Loucy (cell line): Measurements from ENCODE around the gene INPP5D.

Experiments
- H2AFZ ChIP-seq: fragments of 200-600 bp; sonication (generic); 2 replicates; pipeline ENCODE4 v1.6.0; 2016; ENCODE audit warnings: antibody characterized with exemption, mild to moderate bottlenecking, low read length, moderate library complexity
- H3F3A ChIP-seq: fragments of 200-600 bp; 2 replicates; pipeline ENCODE4 v1.6.0; 2016; ENCODE audit warnings: antibody characterized with exemption, low read depth, mild to moderate bottlenecking
- H3K27me3 ChIP-seq: fragments of 200-600 bp; sonication (generic); 2 replicates; pipeline ENCODE4 v1.6.1; 2014; ENCODE audit warnings: low read length, mild to moderate bottlenecking; ENCODE audit not compliant: insufficient read depth, poor library complexity, severe bottlenecking
- H3K36me3 ChIP-seq: fragments of 200-600 bp; sonication (generic); 2 replicates; pipeline ENCODE4 v1.6.1; 2016; ENCODE audit warnings: low read length; ENCODE audit not compliant: insufficient read depth
- H3K4me1 ChIP-seq: fragments of 200-600 bp; sonication (generic); 2 replicates; pipeline ENCODE4 v1.5.1; 2014; ENCODE audit warnings: low read length, mild to moderate bottlenecking; ENCODE audit not compliant: insufficient read depth, poor library complexity, severe bottlenecking
- H3K4me2 ChIP-seq: fragments of 200-600 bp; sonication (generic); 2 replicates; pipeline ENCODE4 v1.6.0; 2014; ENCODE audit warnings: antibody characterized with exemption, low read length, low read depth, mild to moderate bottlenecking; ENCODE audit not compliant: poor library complexity, severe bottlenecking
- H3K4me3 ChIP-seq: fragments of 200-600 bp; sonication (generic); 2 replicates; pipeline ENCODE4 v1.5.1; 2014; ENCODE audit warnings: low read length, mild to moderate bottlenecking, mixed read lengths; ENCODE audit not compliant: poor library complexity, severe bottlenecking
- H3K79me2 ChIP-seq: fragments of 200-600 bp; sonication (generic); 2 replicates; pipeline ENCODE4 v1.6.1; 2014; ENCODE audit warnings: low read length; ENCODE audit not compliant: insufficient read depth
- H3K9ac ChIP-seq: fragments of 200-600 bp; sonication (generic); 2 replicates; pipeline ENCODE4 v1.6.0; 2014; ENCODE audit warnings: mild to moderate bottlenecking, low read depth, low read length, moderate library complexity; ENCODE audit not compliant: poor library complexity, severe bottlenecking
- H3K9me2 ChIP-seq: fragments of 200-600 bp; sonication (generic); replicated peaks from 2 replicates; pipeline ENCODE4 v1.6.1; 2016; ENCODE audit warnings: low read depth, low read length, mixed read lengths
- H3K9me3 ChIP-seq: fragments of 200-600 bp; sonication (generic); 2 replicates; pipeline ENCODE4 v1.6.1; 2014; ENCODE audit warnings: mild to moderate bottlenecking, antibody characterized with exemption, low read length, low read depth; ENCODE audit not compliant: insufficient read depth
- H4K20me1 ChIP-seq: fragments of 200-600 bp; sonication (generic); 2 replicates; pipeline ENCODE4 v1.6.0; 2014; ENCODE audit warnings: antibody characterized with exemption, low read length, mild to moderate bottlenecking; ENCODE audit not compliant: insufficient read depth, poor library complexity, severe bottlenecking
- EZH2phosphoT487 ChIP-seq: fragments of 200-600 bp; IDR thresholded peaks from 2 replicates; pipeline ENCODE4 v1.6.1; 2018; ENCODE audit warnings: antibody characterized with exemption, mild to moderate bottlenecking, moderate library complexity, borderline replicate concordance
- TF ChIP-seq, protein P1 (sequence below): fragments of 200-600 bp; sonication (generic); conservative IDR thresholded peaks from 2 replicates; pipeline ENCODE4 v1.5.1; 2014; ENCODE audit warnings: mild to moderate bottlenecking, antibody characterized with exemption, low read length

Gene INPP5D

DNA sequence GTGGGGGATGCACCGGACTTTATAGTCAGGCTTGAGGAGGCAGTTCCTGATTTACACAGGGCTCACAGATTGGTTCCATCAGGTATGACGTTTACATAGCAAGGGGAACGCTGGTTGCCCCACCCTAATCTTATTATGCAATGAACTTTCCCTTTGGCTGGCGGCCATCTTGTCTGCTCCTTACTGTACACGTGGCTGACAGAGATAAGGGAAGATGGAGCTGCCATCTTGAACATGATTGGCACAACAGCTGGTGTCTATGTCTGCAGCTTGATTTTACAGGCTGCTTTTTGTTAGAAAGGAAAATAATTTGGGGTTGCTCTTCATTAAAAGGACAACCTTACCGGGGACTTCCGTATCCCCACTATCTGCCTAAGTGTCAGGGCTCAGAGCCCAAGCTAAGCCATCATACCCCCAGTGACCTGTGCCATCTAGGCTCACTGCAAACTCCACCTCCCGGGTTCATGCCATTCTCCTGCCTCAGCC, 157.8 kb downstream of the INPP5D start:
- Histone ChIP-seq H3K27me3 (no peaks in the 10 kb centered on the region), H3K4me1 (no peaks in the 10 kb centered on the region), H3K9me2 (no peaks in the 10 kb centered on the region), H4K20me1 (no peaks in the 10 kb centered on the region), H3K9ac (no peak overlapping the region), H3F3A (no peaks in the 10 kb centered on the region), H3K36me3 (no peaks in the 10 kb centered on the region), H2AFZ (no peak overlapping the region), H3K4me2 (no peak overlapping the region), H3K9me3 (no peaks in the 10 kb centered on the region), H3K4me3 (no peak overlapping the region), H3K79me2 (no peaks in the 10 kb centered on the region)
- no peak for TF ChIP-seq EZH2phosphoT487
- TF ChIP-seq, protein P1, sequence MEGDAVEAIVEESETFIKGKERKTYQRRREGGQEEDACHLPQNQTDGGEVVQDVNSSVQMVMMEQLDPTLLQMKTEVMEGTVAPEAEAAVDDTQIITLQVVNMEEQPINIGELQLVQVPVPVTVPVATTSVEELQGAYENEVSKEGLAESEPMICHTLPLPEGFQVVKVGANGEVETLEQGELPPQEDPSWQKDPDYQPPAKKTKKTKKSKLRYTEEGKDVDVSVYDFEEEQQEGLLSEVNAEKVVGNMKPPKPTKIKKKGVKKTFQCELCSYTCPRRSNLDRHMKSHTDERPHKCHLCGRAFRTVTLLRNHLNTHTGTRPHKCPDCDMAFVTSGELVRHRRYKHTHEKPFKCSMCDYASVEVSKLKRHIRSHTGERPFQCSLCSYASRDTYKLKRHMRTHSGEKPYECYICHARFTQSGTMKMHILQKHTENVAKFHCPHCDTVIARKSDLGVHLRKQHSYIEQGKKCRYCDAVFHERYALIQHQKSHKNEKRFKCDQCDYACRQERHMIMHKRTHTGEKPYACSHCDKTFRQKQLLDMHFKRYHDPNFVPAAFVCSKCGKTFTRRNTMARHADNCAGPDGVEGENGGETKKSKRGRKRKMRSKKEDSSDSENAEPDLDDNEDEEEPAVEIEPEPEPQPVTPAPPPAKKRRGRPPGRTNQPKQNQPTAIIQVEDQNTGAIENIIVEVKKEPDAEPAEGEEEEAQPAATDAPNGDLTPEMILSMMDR: no peak

DNA sequence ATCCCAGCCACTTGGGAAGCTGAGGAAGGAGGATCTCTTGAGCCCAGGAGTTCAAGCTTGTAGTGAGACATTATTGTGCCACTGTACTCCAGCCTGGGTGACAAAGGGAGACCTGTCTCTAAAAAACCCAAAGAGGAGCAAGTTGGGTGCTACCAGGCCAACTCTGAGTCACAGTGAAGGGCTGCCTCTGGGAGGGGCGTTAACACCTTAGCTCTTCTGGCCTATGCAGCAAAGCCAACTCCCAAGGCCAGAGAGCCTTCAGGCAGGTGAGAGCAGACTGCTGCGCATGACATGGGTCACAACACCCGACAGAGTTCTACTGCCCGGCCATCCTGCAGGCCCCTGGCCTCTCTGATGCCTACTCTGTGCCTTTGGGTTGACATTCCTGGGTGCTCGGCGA, 158.7 kb downstream of the INPP5D start:
- Histone ChIP-seq H3K36me3 (no peaks in the 10 kb centered on the region), H3K27me3 (no peaks in the 10 kb centered on the region), H2AFZ (no peak overlapping the region), H3K4me2 (no peak overlapping the region), H3K4me1 (no peaks in the 10 kb centered on the region), H3K79me2 (no peaks in the 10 kb centered on the region), H3K9ac (no peak overlapping the region), H3K9me2 (no peaks in the 10 kb centered on the region), H3K9me3 (no peaks in the 10 kb centered on the region), H3F3A (no peaks in the 10 kb centered on the region), H3K4me3 (no peak overlapping the region), H4K20me1 (no peaks in the 10 kb centered on the region)
- TF ChIP-seq, protein P1: no peak
- TF ChIP-seq EZH2phosphoT487: no peak

DNA sequence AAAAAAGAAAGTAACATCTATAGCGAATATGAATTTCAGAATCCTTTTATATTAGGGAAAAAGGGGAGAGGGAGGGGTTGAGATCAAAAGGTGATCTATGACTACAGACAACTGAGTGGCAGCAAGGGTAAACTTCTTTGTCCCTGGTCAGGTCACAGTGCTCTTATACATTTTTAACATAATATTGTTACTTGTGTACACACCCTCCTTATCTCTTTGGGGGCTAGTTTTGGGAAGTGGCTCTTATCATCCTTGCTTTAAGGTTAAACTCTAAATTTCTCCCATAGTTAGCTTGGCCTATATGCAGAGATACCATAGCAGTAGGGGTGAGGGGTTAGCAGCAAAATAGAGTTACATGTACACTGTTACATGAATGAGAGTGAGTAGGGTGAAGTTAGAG, 159.7 kb downstream of the INPP5D start:
- Histone ChIP-seq H3K9ac (no peak overlapping the region), H3K4me3 (no peak overlapping the region), H3K36me3 (no peaks in the 10 kb centered on the region), H3K9me2 (no peaks in the 10 kb centered on the region), H4K20me1 (no peaks in the 10 kb centered on the region), H3F3A (no peaks in the 10 kb centered on the region), H3K79me2 (no peaks in the 10 kb centered on the region), H3K27me3 (no peaks in the 10 kb centered on the region), H3K9me3 (no peaks in the 10 kb centered on the region), H3K4me1 (no peaks in the 10 kb centered on the region), H2AFZ (no peak overlapping the region), H3K4me2 (no peak overlapping the region)
- TF ChIP-seq EZH2phosphoT487: no peak
- TF ChIP-seq, protein P1: no peak
